GM12878 (cell line): ENCODE results near the gene FICD. TPM values are rescaled to one million over a fixed set of nuclear protein-coding genes. Genes with fewer than 3 reads are reported as not detected.
A peak's percentile ranks its signal among the peaks of the same experiment; 100 is the strongest.

ENCODE experiments used
- ATF7 ChIP-seq: fragments of 450-650 bp; IDR thresholded peaks from 2 replicates; pipeline ENCODE4 v1.6.1; 2016; ENCODE audit warnings: low read depth, mild to moderate bottlenecking
- BACH1 ChIP-seq: fragments of 450-650 bp; IDR thresholded peaks from 2 replicates; pipeline ENCODE4 v1.6.1; 2017; ENCODE audit warnings: mild to moderate bottlenecking, borderline replicate concordance
- CREB1 ChIP-seq: IDR thresholded peaks from 2 replicates; pipeline ENCODE4 v1.6.1; 2012; ENCODE audit warnings: low read depth, mild to moderate bottlenecking, inconsistent platforms
- EZH2 ChIP-seq: IDR thresholded peaks from 2 replicates; pipeline ENCODE4 v1.6.1; 2012; ENCODE audit warnings: low read depth, mild to moderate bottlenecking, control low read depth, inconsistent platforms, low read length, borderline replicate concordance; ENCODE audit not compliant: control insufficient read depth
- HCFC1 ChIP-seq: fragments of 150-350 bp; IDR thresholded peaks from 2 replicates; pipeline ENCODE4 v1.6.1; 2014; ENCODE audit warnings: low read length
- HDAC2 ChIP-seq: fragments of 200-600 bp; sonication (generic); IDR thresholded peaks from 2 replicates; pipeline ENCODE4 v1.6.1; 2017
- HSF1 ChIP-seq: fragments of 150-350 bp; IDR thresholded peaks from 2 replicates; pipeline ENCODE4 v1.6.1; 2014; ENCODE audit warnings: mild to moderate bottlenecking, low read depth, low read length
- JUNB ChIP-seq: IDR thresholded peaks from 2 replicates; pipeline ENCODE4 v1.6.1; 2016; ENCODE audit warnings: antibody characterized with exemption, mild to moderate bottlenecking
- JUND ChIP-seq: IDR thresholded peaks from 2 replicates; pipeline ENCODE4 v1.6.1; 2012; ENCODE audit warnings: low read depth, mild to moderate bottlenecking, low read length, improper control_type of control experiment, moderate library complexity
- KDM1A ChIP-seq: fragments of 200-600 bp; sonication (generic); IDR thresholded peaks from 2 replicates; pipeline ENCODE4 v1.6.1; 2016; ENCODE audit warnings: borderline replicate concordance
- MAX ChIP-seq: IDR thresholded peaks from 2 replicates; pipeline ENCODE4 v1.6.1; 2012; ENCODE audit warnings: low read depth, low read length, improper control_type of control experiment
- POU2F2 ChIP-seq: IDR thresholded peaks from 3 replicates; pipeline ENCODE4 v1.6.1; 2011; ENCODE audit warnings: low read depth, mild to moderate bottlenecking, low read length, borderline replicate concordance
- SMAD5 ChIP-seq: IDR thresholded peaks from 2 replicates; pipeline ENCODE4 v1.6.1; 2016; ENCODE audit warnings: antibody characterized with exemption, low read depth
- TCF7 ChIP-seq: IDR thresholded peaks from 2 replicates; pipeline ENCODE4 v1.6.1; 2014; ENCODE audit warnings: antibody characterized with exemption, borderline replicate concordance
- ZBED1 ChIP-seq: IDR thresholded peaks from 2 replicates; pipeline ENCODE4 v1.6.1; 2016; ENCODE audit warnings: borderline replicate concordance
- ZBTB40 ChIP-seq: fragments of 450-650 bp; IDR thresholded peaks from 2 replicates; pipeline ENCODE4 v1.6.1; 2016; ENCODE audit warnings: mild to moderate bottlenecking, moderate library complexity, borderline replicate concordance
- ZNF274 ChIP-seq: IDR thresholded peaks from one replicate; pipeline ENCODE4 v1.8.0; 2011; ENCODE audit not compliant: insufficient read length, insufficient read depth
- polyA plus RNA-seq, 11 experiments: library from polyadenylated mRNA; depleted of rRNA in 4 of 11; unstranded in 6 of 11; stranded (reverse) in 5 of 11; fragments of >200 nt; fragmentation: Nextera tagmentation in 4 of 11; fragmentation: Illumina TruSeq in 1 of 11; extraction: Ambion mirVana in 4 of 11; extraction: Trizol in 1 of 11; gene quantifications; 1 replicate in 1 of 11; 2 replicates in 10 of 11; pipeline versions ENCODE4 v1.2.1 to v1.2.3, GENCODE V29; 2011 to 2016; ENCODE audit warnings: inconsistent platforms in 2 of 11, missing spikeins in 2 of 11, low read depth in 1 of 11
- total RNA-seq, 4 experiments: library from RNA; depleted of rRNA in 3 of 4; stranded (reverse); fragments of >200 nt in 3 of 4; fragmentation: Illumina TruSeq in 1 of 4; extraction: Trizol in 1 of 4; gene quantifications; 2 replicates each; pipeline versions ENCODE4 v1.2.1 to v1.2.3, GENCODE V29; 2013 to 2021
- TF ChIP-seq, protein P1 (sequence below): IDR thresholded peaks from 2 replicates; pipeline ENCODE4 v1.6.1; 2011; ENCODE audit warnings: mild to moderate bottlenecking, low read depth, low read length, moderate library complexity; ENCODE audit not compliant: insufficient replicate concordance
- TF ChIP-seq, protein P2 (sequence below): fragments of 450-650 bp; formaldehyde crosslinking; IDR thresholded peaks from 2 replicates; pipeline ENCODE4 v1.4.0; 2020; ENCODE audit warnings: mild to moderate bottlenecking, moderate library complexity

FICD gene
- total and polyA plus RNA-seq, 10 of the 15 experiments (the other 5 are each of a cell fraction or from before 2014, with no cell fraction given): 1.1 to 9.4 (median 4.3) TPM

DNA sequence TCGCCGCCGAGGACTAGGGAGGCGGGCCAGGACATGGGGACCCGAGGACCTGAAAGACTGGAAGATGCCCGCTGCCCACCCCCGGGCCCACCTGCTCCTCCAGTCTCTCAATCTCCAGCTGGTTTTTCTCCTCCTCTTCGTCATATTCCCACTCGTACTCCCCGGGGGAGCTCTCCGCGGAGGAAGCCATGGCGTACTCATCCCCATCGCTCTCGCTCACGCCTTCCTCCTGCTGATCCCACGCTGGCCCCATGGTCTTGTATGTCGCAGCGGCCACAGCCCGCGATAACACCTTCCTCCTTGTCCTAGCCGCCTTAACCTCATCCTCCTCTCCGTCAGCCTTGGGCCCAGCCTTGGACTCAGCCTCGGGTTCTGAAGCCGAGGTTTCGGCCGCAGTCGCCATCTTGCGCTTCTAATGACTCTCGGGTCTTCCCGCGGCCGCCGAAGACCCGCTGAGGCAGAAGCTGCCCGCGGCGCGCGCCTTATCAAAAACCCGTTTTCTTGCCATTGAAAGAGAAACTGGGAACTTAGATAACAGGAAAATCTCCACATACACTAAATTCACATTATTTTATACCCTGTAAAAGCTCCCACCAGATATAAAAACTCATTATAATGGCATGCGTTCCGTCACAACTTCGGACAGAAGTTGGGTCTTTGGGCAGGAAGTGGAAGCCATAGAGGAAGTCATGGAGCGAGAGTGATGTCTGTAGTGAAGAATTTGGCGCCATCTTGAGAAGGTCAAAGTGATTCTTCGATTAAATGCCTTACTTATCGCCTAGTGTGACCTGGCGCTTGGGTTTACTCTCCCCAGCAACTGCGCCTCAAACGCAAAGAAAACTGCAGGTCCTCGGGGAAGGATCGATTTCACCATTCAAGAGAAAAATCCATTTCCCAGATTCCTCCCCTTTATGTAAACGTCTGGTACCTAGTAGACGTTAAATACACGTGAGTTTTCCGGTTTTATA is 46.0 kb downstream of the FICD start, which contains the start of gene SART3 (continued):
- TF ChIP-seq, protein P1, sequence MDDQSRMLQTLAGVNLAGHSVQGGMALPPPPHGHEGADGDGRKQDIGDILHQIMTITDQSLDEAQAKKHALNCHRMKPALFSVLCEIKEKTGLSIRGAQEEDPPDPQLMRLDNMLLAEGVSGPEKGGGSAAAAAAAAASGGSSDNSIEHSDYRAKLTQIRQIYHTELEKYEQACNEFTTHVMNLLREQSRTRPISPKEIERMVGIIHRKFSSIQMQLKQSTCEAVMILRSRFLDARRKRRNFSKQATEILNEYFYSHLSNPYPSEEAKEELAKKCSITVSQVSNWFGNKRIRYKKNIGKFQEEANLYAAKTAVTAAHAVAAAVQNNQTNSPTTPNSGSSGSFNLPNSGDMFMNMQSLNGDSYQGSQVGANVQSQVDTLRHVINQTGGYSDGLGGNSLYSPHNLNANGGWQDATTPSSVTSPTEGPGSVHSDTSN: no peak
- TF ChIP-seq ZBED1 (no peak), BACH1 (0 out of 2 replicates have a peak, but pooled peaks have one; percentile 21), JUNB (no peak), HSF1 (0 out of 2 replicates have a peak, but pooled peaks have one; percentile 31), EZH2 (no peak), HCFC1 (peak; percentile 85), POU2F2 (no peak), KDM1A (no peak), ATF7 (peak; percentile 77), HDAC2 (no peak), MAX (no peak), SMAD5 (0 out of 2 replicates have a peak, but pooled peaks have one; percentile 65), JUND (no peak), ZBTB40 (peak; percentile 95; the same call in 1 of the 2 replicates), ZNF274 (no peak), TCF7 (no peak), CREB1 (no peak)
- TF ChIP-seq, protein P2, sequence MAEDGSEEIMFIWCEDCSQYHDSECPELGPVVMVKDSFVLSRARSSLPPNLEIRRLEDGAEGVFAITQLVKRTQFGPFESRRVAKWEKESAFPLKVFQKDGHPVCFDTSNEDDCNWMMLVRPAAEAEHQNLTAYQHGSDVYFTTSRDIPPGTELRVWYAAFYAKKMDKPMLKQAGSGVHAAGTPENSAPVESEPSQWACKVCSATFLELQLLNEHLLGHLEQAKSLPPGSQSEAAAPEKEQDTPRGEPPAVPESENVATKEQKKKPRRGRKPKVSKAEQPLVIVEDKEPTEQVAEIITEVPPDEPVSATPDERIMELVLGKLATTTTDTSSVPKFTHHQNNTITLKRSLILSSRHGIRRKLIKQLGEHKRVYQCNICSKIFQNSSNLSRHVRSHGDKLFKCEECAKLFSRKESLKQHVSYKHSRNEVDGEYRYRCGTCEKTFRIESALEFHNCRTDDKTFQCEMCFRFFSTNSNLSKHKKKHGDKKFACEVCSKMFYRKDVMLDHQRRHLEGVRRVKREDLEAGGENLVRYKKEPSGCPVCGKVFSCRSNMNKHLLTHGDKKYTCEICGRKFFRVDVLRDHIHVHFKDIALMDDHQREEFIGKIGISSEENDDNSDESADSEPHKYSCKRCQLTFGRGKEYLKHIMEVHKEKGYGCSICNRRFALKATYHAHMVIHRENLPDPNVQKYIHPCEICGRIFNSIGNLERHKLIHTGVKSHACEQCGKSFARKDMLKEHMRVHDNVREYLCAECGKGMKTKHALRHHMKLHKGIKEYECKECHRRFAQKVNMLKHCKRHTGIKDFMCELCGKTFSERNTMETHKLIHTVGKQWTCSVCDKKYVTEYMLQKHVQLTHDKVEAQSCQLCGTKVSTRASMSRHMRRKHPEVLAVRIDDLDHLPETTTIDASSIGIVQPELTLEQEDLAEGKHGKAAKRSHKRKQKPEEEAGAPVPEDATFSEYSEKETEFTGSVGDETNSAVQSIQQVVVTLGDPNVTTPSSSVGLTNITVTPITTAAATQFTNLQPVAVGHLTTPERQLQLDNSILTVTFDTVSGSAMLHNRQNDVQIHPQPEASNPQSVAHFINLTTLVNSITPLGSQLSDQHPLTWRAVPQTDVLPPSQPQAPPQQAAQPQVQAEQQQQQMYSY (CRISPR knock-in tag): no peak
